CD14-positive monocyte (primary cell): ENCODE measurements around the gene EGFL8. TPM values are rescaled to one million over a fixed set of nuclear protein-coding genes. Genes with fewer than 3 reads are reported as not detected.
A peak's percentile ranks its signal among the peaks of the same experiment; 100 is the strongest.

Experiments
- DNase-seq, 3 donors: peaks; one replicate each; pipeline ENCODE4 v3.0.0-alpha.2; 2011 to 2022
- H2AFZ ChIP-seq: 2 replicates; pipeline ENCODE4 v1.6.0; 2012; ENCODE audit warnings: mild to moderate bottlenecking, low read depth, low read length, inconsistent platforms; ENCODE audit not compliant: insufficient read depth, poor library complexity, severe bottlenecking
- H3K27ac ChIP-seq, 2 donors: 1 replicate in 1 of 2; 2 replicates in 1 of 2; pipeline ENCODE4 v1.5.1; 2012 to 2013; ENCODE audit warnings: low read length in 2 of 2, control low read depth in 1 of 2, inconsistent platforms in 1 of 2, low read depth in 1 of 2, mild to moderate bottlenecking in 1 of 2
- H3K27me3 ChIP-seq, 2 donors: one replicate each; pipeline versions ENCODE4 v1.6.0 to v1.6.1; 2011 to 2013; ENCODE audit warnings: low read length in 2 of 2; ENCODE audit not compliant: control insufficient read depth in 2 of 2, insufficient read depth in 2 of 2
- H3K36me3 ChIP-seq, 2 donors: replicated peaks in 1 of 2; 1 replicate in 1 of 2; 2 replicates in 1 of 2; pipeline versions ENCODE4 v1.5.1 to v1.6.1; 2012 to 2013; ENCODE audit warnings: low read length in 2 of 2, control low read depth in 1 of 2, inconsistent platforms in 1 of 2, mild to moderate bottlenecking in 1 of 2; ENCODE audit not compliant: insufficient read depth in 2 of 2, control insufficient read depth in 1 of 2
- H3K4me1 ChIP-seq, 2 donors: 1 replicate in 1 of 2; 2 replicates in 1 of 2; pipeline versions ENCODE4 v1.5.1 to v1.6.1; 2012 to 2013; ENCODE audit warnings: low read length in 2 of 2, control low read depth in 1 of 2, inconsistent platforms in 1 of 2, mild to moderate bottlenecking in 1 of 2, moderate library complexity in 1 of 2; ENCODE audit not compliant: insufficient read depth in 2 of 2, control insufficient read depth in 1 of 2
- H3K4me2 ChIP-seq: replicated peaks from 2 replicates; pipeline ENCODE3; 2012; ENCODE audit warnings: low read length, moderate library complexity, mild to moderate bottlenecking; ENCODE audit not compliant: poor library complexity, severe bottlenecking; ENCODE audit errors: extremely low read depth
- H3K4me3 ChIP-seq, 3 experiments: fragments of 200-600 bp in 1 of 3; sonication (generic) in 1 of 3; replicated peaks in 1 of 3; 1 replicate in 2 of 3; 2 replicates in 1 of 3; pipeline ENCODE4 v1.5.1; 2011 to 2013; ENCODE audit warnings: low read length in 3 of 3, mild to moderate bottlenecking in 3 of 3, control low read depth in 2 of 3, low read depth in 2 of 3, inconsistent platforms in 1 of 3, moderate library complexity in 1 of 3
- H3K79me2 ChIP-seq: 2 replicates; pipeline ENCODE4 v1.6.0; 2012; ENCODE audit warnings: mild to moderate bottlenecking, control low read depth, inconsistent platforms, low read length, moderate library complexity; ENCODE audit not compliant: insufficient read depth
- H3K9ac ChIP-seq: 2 replicates; pipeline ENCODE4 v1.6.0; 2017; ENCODE audit warnings: low read length, mild to moderate bottlenecking; ENCODE audit not compliant: insufficient read depth, poor library complexity, severe bottlenecking
- H3K9me3 ChIP-seq, 2 donors: replicated peaks in 1 of 2; 1 replicate in 1 of 2; 2 replicates in 1 of 2; pipeline versions ENCODE4 v1.5.1 to v1.6.1; 2012 to 2013; ENCODE audit warnings: low read length in 2 of 2, control low read depth in 1 of 2; ENCODE audit not compliant: control insufficient read depth in 1 of 2, insufficient read depth in 1 of 2
- H4K20me1 ChIP-seq: 2 replicates; pipeline ENCODE4 v1.6.0; 2012; ENCODE audit warnings: mild to moderate bottlenecking, low read length, control low read depth, moderate library complexity; ENCODE audit not compliant: insufficient read depth
- H3K27ac Mint-ChIP-seq, 7 donors: one replicate each; pipeline ENCODE4 v1.8.0; 2020; ENCODE audit warnings: mild to moderate bottlenecking in 7 of 7, mixed read lengths in 7 of 7, moderate library complexity in 6 of 7, inconsistent platforms in 2 of 7
- H3K27me3 Mint-ChIP-seq, 3 donors: one replicate each; pipeline ENCODE4 v1.8.0; 2021 to 2022; ENCODE audit warnings: low read depth in 3 of 3, mild to moderate bottlenecking in 3 of 3, mixed read lengths in 3 of 3, moderate library complexity in 3 of 3, inconsistent platforms in 1 of 3
- H3K36me3 Mint-ChIP-seq, 2 donors: one replicate each; pipeline ENCODE4 v1.8.0; 2020; ENCODE audit warnings: mixed read lengths in 2 of 2, inconsistent platforms in 1 of 2, mild to moderate bottlenecking in 1 of 2
- H3K4me1 Mint-ChIP-seq: one replicate; pipeline ENCODE4 v1.8.0; 2020; ENCODE audit warnings: mild to moderate bottlenecking, mixed read lengths
- H3K4me3 Mint-ChIP-seq, 2 donors: one replicate each; pipeline ENCODE4 v1.8.0; 2020; ENCODE audit warnings: mild to moderate bottlenecking in 2 of 2, mixed read lengths in 2 of 2, moderate library complexity in 1 of 2
- H3K9me3 Mint-ChIP-seq, 7 donors: one replicate each; pipeline ENCODE4 v1.8.0; 2020 to 2022; ENCODE audit warnings: mixed read lengths in 7 of 7, mild to moderate bottlenecking in 6 of 7, moderate library complexity in 6 of 7, inconsistent platforms in 2 of 7
- WGBS: methylation state at CpG from one replicate; pipeline ENCODE4 v1.1.5; 2013; ENCODE audit warnings: missing lambda C conversion rate; ENCODE audit not compliant: insufficient coverage; 5-methylcytosine and 5-hydroxymethylcytosine counted together
- intact Hi-C, 2 donors: fragments of 100-400 bp; cut with micrococcal nuclease; formaldehyde crosslinking; loops; one replicate each; pipeline versions ENCODE4 v1.15.0 to v1.15.1; 2023
- polyA plus RNA-seq, 3 donors: library from polyadenylated mRNA; depleted of rRNA in 1 of 3; unstranded in 2 of 3; stranded (reverse) in 1 of 3; fragments of 300-500 nt in 2 of 3; fragments of >200 nt in 1 of 3; fragmentation: Illumina TruSeq in 2 of 3; gene quantifications; 1 replicate in 2 of 3; 2 replicates in 1 of 3; pipeline ENCODE4 v1.2.3, GENCODE V29; 2012 to 2021
- TF ChIP-seq, protein P1 (sequence below): fragments of 200-600 bp; IDR thresholded peaks from one replicate; pipeline ENCODE4 v1.8.0; 2022; ENCODE audit warnings: antibody characterized with exemption, mild to moderate bottlenecking

Gene EGFL8
- polyA plus RNA-seq, 3 donors = 0.22 to 1.8 TPM; not detected in 1

DNA sequence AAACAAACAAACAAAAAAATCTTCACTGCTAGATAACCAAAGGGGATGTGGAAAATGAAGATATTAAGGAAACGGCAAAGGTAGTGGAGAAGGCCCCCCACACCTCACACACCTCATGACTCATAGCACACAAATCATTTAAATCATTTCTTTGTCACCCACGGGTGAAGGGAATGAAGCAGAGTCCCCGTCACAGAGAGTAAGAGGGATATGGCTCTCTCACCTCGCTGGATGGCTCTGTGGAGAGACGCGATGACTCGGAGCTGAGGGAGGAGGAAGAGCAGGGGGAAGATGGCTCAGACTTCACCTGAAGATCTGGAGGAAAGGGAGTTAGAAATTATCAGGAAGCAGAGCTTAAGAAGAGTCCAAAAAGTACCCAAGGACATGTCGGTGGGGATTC, 37.5 kb upstream of the EGFL8 start:
- peaks cover 0 to 2% (median 0%) of the 10 kb centered on the region in 7 donors for H3K9me3 Mint-ChIP-seq
- H3K79me2 ChIP-seq = peaks cover 51% of the 10 kb centered on the region
- no peaks in the 10 kb centered on the region for H3K27me3 Mint-ChIP-seq
- DNase-seq = no peak
- peaks cover 33 to 45% of the 10 kb centered on the region in 2 donors for H3K36me3 Mint-ChIP-seq
- H2AFZ ChIP-seq = no peak overlapping the region
- peaks cover 31 to 47% of the 10 kb centered on the region in 2 donors for H3K36me3 ChIP-seq
- peaks cover 42% of the 10 kb centered on the region for H3K4me1 Mint-ChIP-seq
- H4K20me1 ChIP-seq = peaks cover 19% of the 10 kb centered on the region
- peak overlapping the region; percentile 89 to 100 (median 94) for H3K4me3 ChIP-seq
- WGBS = 60% methylated on average over 7 of the region's 8 CpGs
- peak overlapping the region in 1 of 2 donors; percentile 98 for H3K27ac ChIP-seq
- TF ChIP-seq, protein P1, sequence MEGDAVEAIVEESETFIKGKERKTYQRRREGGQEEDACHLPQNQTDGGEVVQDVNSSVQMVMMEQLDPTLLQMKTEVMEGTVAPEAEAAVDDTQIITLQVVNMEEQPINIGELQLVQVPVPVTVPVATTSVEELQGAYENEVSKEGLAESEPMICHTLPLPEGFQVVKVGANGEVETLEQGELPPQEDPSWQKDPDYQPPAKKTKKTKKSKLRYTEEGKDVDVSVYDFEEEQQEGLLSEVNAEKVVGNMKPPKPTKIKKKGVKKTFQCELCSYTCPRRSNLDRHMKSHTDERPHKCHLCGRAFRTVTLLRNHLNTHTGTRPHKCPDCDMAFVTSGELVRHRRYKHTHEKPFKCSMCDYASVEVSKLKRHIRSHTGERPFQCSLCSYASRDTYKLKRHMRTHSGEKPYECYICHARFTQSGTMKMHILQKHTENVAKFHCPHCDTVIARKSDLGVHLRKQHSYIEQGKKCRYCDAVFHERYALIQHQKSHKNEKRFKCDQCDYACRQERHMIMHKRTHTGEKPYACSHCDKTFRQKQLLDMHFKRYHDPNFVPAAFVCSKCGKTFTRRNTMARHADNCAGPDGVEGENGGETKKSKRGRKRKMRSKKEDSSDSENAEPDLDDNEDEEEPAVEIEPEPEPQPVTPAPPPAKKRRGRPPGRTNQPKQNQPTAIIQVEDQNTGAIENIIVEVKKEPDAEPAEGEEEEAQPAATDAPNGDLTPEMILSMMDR = no peak
- peak overlapping the region; percentile 43 to 98 (median 96) for H3K27ac Mint-ChIP-seq
- H3K9ac ChIP-seq = peak overlapping the region; percentile 94
- peak overlapping the region; percentile 88 for H3K4me2 ChIP-seq
- no peaks in the 10 kb centered on the region for H3K9me3 ChIP-seq
- intact Hi-C loops = no loop called here
- H3K27me3 ChIP-seq = no peaks in the 10 kb centered on the region
- H3K4me1 ChIP-seq = peaks cover 36 to 50% of the 10 kb centered on the region in 2 donors
- peak overlapping the region; percentile 96 to 97 for H3K4me3 Mint-ChIP-seq

DNA sequence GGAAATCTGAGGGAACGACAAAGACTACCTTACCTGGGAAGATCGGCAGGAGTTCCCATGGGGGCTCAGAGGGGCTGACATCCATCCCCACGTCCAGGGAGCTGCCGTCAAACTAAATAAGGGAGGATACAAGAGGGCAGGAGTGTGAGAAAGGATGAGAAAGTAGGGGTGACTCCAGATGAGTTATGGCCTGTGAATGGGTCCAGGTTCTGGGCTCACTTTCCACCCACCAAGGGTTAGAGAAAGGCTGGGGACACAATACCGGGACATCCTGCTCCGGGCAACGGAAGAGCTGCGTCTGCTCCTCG, 37.0 kb upstream of the EGFL8 start:
- no peaks in the 10 kb centered on the region for H3K27me3 Mint-ChIP-seq
- H3K4me1 ChIP-seq = peaks cover 36 to 50% of the 10 kb centered on the region in 2 donors
- H3K36me3 ChIP-seq = peaks cover 27 to 42% of the 10 kb centered on the region in 2 donors
- peak overlapping the region; percentile 57 to 98 for H3K27ac ChIP-seq
- no peak for DNase-seq
- H3K4me3 Mint-ChIP-seq = peak overlapping the region; percentile 96 to 97
- H3K4me2 ChIP-seq = peak overlapping the region; percentile 88
- H3K4me3 ChIP-seq = peak overlapping the region; percentile 89 to 100 (median 94)
- intact Hi-C loops = no loop called here
- 25% methylated on average over 2 of the region's 9 CpGs for WGBS
- peaks cover 15% of the 10 kb centered on the region for H4K20me1 ChIP-seq
- H3K9ac ChIP-seq = peak overlapping the region; percentile 94
- H3K4me1 Mint-ChIP-seq = peaks cover 42% of the 10 kb centered on the region
- TF ChIP-seq, protein P1 = no peak
- H3K27ac Mint-ChIP-seq = peak overlapping the region; percentile 96 to 98 (median 97)
- H3K9me3 ChIP-seq = no peaks in the 10 kb centered on the region
- no peaks in the 10 kb centered on the region for H3K27me3 ChIP-seq
- H3K79me2 ChIP-seq = peaks cover 51% of the 10 kb centered on the region
- peak overlapping the region; percentile 90 for H2AFZ ChIP-seq
- peaks cover 0 to 2% (median 0%) of the 10 kb centered on the region in 7 donors for H3K9me3 Mint-ChIP-seq
- peaks cover 29 to 40% of the 10 kb centered on the region in 2 donors for H3K36me3 Mint-ChIP-seq
